ENCODE measurements around the gene TFCP2.

Gene TFCP2

DNA sequence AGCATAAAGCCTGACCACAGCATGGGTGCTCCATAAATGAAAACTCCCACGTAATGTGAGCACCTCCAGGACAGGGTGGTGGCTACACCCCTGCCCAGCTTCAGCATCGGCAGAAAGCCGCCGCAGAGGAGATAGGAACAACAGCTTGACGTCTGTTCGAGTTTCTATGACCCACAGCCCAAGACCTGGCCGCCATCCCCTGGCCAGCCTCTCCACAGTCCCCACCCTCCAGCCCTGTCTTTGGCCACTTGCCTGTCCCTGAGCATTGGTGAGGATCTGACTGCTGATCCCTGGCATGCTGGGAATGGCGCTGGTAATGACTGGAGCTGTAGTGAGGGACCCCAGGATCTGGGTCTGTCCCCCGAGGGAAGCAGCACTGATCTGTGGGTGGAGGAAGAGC lies 23.6 kb upstream of the TFCP2 start:
- no peak for DNase-seq

DNA sequence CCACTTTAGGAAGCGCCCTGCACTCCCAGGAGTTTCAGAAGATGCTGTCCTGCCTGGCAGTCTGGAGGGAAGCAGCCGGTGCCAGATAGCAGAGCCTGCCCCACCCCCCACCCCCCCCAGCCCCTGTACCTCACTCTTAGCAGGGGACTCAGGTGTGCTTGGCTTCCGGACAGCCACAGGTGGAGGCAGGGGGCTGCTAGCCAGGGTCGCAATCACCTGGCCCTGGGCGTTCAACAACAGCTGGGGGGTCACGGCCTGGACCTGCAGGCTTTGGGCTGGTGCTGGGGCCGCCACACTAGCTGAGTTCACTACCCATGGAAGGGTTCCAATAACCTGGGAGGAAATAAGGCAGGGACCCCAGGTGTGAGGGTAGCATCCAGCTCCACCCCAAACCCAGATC lies 22.9 kb upstream of the TFCP2 start:
- DNase-seq, result no peak

DNA sequence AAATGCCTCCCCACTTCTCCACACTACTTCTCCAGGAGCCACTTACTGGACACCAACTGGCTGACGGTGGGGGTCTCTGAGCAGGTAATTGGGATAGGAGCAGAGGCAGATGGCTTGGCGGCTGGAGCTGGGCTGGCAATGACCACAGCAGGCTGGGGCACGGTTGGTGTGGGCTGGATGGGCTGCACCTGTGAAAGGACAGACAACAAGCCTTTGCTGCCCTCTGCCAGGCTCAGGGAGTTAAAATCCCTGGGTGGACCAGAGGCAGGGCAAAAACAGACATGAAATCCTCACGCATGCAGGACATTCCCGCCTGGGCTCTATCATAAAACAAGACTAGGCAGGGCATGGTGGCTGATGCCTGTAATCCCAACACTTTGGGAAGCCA lies 19.3 kb upstream of the TFCP2 start:
- no peak for DNase-seq

DNA sequence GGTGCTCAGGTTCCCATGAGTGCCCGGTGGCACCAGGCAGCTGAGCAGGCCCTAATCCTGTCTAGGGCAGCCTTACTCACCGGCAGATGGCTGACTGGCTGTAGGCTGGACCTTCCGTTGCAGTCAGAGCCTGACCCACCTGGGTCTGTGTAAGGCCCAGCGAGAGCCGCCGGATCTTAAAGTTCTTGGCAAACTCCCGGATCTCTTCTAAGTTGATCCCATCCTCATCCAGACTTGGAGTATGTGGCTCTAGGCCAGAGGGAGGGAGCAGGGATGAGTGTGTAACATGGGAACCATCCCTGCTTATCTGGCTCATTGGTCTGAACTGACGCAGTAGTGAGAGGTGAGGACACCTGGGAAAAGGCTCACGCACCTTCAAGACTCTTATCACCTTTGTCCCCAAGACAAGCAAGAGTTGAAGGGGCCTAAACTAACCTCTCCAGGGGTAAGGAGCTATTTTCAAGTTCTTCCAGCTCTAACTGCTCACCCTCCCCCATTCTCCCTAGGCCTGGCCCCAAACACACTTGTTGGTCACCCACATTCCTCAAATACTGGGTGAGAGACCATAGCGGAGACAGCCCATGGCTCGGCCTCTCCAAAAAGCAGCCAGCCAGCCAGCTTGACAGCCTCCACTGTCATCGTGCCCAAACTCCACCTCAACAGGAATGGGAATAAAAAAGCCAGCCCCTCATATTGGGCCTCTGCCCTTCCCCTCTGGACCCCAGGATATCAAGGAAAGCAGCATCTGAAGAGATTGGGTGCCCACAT lies 18.8 kb upstream of the TFCP2 start:
- DNase-seq, result no peak

DNA sequence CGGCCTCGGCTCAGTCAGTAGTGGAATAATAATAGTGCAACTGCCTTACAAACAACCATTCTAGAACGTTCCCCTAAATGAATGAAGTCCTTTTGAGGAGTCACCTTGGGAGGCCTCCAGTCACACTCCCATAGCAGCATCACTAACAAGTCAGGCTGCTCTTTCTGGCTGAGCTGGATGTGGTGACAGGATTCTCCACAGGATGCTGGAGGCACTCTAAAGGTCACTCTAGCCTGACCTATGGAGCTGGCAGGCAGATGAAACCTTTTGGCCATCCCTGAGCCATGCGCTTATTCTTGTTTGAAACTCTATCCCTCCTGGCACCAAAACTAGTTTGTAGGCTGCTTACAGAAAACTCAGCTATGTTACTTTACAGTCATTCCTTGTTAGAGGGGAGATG lies 17.9 kb upstream of the TFCP2 start:
- no peak for DNase-seq

DNA sequence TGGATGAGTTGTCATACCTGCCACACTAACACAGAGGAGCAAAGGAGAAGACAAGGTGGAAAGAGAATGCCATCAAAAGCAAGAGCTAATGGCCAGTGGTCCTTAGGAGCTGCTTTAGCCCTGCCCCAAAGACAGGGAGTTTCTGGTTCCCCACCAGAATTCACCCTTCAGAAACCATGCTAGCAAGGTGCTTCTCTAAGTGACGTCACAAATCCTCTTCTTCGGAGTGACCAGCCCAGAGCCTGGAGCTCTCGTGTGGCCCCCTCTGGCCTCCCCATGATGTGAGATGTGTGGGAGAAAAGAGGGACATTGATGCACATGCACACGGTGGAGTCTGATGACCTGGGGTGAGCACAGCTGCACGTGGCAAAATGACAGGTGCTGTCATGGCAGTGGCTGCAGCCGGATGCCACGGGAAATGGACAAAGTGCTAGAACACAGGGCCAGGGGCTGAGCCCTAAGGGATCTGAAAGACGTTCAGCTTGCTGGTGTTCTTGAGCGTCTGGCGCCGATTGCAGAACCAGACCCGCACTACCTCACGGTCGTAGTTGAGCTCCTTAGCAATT lies 16.9 kb upstream of the TFCP2 start:
- no peak for DNase-seq

DNA sequence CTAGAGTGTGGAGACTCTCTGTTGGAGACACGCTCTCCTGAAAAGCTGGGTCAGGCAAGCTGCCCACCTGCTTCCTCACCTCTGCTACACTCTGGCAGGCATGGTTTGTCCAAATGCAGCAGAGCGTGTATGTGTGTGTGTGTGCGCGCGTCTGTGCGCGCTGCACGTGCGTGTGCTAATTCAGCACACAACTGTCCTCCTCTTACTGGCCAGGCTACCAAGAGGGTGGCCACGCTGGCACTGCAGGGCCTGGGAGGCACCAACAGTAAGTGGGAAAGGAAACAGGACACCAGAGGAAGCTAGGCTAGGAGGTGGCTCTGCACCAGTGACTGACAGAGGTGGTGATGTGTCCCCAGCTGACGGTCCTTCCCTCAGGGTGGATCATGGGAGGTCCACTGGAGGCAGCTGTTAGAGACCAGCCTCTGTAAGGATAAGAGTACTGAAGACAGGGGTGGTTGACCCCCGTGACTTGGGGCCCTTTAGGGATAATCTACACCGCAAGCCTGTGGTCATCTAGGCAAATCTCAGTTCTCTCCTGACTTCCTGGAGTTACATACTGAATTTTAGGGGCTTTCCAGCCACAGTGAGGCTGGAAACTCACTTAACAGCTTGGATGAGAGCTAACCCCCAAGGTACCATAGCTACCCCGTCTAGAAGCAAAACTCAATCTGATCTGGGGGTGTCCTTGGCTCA lies 15.6 kb upstream of the TFCP2 start:
- no peak for DNase-seq

DNA sequence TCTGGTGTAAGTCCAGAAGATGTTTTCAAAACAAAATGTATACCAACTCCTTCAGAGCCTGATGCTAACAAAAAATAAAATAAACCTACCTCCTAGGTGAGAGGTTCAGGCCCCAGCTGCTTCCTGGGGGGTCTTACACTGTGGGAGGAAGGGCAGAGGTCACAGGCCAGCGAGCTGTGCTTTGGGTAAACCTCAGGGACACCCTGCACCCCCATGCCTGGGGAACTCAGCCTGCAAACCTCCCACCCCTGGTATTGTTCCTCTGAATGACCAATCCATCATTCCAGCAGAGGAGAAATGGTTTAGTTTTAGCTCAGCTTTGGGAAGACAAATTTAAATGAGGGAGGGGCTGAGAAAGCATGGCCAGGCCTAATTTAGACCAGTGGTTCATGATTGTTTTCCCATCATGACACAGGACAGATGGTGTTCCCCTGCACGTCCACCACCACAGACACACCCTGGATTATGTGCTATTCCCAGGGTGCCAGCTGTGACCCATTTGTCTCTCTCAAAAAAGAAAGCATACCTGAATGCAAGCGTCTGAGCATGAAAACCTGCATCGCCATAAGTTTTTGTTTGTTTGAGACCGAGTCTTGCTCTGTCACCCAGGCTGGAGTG lies 14.5 kb upstream of the TFCP2 start:
- no peak for DNase-seq

DNA sequence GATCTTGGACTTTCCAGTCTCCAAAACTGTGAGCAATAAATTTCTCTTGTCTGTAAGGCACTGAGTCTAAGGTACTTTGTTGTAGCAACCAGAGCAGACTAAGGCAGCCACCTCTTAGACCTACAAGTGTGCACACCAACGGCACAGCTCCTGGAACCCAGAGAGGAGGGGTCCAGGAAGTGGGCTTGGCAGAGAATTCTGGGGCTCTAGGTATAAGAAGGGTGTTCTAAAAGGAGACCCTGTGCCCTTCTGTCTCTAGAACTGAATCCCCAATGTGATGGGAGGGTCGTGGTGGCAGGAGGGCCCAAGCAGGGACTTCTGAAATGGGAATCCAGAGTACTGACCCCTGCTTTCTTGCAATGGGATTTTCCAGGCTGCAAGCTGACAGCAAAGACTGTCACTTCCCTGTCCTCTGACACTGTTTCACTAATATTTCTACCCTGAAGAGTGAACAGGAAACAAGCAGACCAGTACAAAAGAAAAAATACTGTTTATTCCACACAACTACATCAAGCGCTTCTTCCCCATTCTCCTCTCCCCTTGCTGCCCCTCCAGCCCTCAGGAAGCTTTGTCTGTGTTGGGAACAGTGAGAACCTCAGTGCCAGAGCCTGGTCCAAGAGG lies 13.6 kb upstream of the TFCP2 start:
- no peak for DNase-seq

DNA sequence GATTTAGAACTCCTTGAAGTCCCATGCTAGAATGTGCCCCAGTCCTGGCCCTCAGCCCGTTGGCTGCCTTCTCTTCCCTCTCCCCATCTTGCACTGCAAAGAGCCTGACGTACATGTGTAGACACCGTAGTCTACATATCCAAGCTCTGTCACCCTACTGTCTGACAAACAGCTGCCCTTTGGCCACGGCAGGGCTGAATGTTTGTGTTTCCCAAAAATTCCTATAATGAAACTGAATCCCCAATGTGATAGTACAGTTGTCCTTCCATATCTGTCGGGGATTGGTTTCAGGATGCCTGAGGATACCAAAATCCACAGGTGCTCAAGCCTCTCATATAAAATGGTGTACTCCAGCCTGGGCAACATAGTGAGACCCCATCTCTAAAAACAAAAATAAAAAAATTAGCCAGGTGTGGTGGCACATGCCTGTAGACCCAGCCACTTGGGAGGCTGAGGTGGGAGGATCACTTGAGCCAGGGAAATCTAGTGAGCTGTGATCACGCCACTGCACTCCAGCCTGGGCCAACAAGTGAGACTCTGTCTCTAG lies 12.3 kb upstream of the TFCP2 start:
- DNase-seq, result no peak

DNA sequence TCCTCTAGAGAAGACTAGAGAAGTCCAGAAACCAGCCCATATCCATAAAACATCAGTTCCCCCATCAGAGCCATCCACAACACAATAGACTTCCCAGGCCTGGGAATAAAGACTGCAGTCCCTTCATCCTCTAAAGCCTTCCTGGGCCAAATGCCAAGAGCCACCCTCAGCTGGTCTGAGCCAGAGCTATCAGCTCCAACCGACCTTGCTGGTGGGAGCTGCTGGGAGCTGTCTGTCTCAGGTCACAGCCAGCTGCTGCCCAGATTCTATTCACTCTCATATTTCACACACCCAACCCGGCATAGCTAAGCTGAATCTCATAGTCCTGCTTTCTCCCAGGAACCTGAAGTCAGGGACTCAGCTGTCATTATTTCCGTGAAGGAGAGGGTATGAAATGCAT lies 10.9 kb upstream of the TFCP2 start:
- no peak for DNase-seq

DNA sequence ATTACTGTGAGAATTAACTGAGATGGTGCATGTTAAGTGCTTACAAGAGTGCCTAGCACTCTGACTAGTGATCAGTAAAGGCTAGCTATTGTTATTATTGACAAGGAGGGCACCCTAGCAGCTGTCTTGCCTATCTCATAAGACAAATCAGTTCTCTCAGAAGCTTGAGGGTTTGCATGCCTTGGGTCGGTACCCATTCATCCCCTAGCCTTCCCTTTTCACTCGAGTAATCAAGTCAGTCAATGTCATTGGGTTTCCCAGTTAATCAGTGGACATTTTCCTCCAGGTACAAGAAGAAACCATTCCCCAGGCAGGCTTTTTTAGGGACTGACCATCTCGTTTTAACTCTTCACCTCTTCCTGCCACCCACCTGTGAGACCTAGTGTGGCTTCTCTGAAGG lies 10.4 kb upstream of the TFCP2 start:
- DNase-seq, result no peak

DNA sequence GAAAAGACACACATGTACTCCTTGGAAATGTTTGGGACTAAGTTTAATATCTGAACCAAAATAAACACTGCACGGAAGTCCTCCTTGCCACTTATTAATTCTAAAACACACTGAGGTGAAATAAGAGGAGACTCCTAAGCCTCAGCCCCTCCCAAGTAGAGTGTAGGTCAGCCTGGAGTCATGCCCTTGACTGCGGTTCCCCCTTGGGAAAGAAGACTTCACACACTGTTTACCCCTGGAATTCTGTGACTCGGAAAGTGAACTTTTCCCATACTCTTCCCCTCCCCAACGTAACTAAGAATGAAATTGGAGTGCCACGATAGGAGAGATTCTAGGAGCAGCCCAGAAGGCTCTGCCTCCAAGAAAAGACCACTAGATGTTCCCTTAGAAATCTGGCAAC lies 8.6 kb upstream of the TFCP2 start:
- DNase-seq, result no peak

DNA sequence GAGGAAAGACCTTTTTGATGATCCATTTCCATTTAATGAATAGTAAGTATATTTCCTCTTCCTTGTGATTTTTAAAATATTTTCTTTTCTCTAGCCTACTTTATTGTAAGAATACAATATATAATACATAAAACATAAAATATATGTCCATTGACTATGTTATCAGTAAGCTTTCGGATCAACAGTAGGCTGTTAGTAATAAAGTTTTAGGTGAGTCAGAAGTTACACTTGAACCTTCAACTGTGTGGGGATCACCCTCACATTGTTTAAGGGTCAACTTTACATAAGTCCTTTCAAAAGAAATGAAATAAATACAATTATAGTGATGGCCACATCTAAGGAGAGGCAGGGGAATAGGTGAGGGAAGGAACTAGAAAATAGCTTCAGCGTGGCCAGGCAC lies 5.0 kb upstream of the TFCP2 start:
- DNase-seq, result no peak

DNA sequence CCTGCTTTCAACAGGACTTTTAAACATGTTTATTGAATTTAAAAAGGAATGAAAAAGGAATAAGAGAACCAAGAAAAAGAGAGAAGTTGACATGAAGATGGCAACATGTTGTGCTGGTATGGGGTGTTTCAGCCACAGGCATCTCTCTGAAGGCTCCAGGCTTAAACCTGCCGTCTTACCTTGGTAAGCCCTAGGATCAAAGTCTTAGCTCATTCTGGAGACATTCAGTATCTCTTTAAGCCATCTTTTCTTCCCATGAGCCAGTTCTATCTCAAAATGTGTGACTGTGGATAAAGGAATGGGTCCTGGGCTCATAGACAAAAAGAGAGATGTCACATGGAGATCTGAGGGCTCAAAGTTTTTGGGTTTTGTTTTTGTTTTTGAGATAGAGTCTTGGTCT lies 1.6 kb upstream of the TFCP2 start:
- no peak for DNase-seq

DNA sequence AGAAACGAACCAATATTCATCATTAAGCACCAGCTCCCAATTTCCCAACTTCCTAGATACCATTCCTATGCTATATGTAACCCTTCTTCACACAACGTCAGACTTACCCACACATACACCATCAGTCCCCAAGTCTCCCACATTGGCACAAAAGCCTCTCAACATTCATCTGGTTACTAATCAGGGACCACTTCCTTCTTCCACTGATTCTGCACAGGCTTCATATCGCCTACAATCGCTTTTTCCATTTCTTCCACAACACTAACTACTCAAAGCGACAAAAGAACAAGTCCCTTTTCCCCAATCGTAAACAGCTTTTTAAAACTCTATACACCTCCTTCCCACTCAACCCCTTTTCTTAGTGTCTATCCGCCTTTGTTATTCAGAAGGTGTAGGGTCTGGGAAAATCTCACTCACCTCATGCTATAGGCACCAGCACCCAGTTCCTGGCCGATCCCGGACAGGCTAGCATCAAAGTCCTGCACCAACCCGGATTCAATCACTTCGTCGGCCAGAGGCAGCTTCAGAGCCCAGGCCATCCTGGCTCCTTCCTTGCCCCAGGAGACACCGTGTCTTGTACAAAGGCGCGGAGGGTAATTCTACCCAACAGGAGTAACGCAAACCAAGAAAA lies 936 bp downstream of the TFCP2 start:
- no peak for DNase-seq

DNA sequence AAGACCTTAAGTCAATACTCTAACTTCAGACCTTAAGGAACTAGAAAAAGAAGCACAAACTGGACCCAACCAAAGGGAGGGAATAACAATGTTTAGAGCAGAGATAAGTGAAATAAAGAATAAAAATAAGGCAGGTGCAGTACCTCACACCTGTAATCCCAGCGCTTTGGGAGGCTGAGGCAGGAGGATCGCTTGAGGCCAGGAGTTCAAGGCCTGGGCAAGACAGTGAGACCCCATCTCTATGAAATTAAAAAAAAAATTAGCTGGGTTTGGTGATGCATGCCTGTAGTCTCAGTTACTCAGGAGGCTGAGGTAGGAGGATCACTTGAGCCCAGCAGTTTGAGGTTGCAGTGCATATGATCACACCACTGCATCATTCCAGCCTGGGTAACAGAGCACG lies 9.1 kb downstream of the TFCP2 start:
- DNase-seq, result no peak

DNA sequence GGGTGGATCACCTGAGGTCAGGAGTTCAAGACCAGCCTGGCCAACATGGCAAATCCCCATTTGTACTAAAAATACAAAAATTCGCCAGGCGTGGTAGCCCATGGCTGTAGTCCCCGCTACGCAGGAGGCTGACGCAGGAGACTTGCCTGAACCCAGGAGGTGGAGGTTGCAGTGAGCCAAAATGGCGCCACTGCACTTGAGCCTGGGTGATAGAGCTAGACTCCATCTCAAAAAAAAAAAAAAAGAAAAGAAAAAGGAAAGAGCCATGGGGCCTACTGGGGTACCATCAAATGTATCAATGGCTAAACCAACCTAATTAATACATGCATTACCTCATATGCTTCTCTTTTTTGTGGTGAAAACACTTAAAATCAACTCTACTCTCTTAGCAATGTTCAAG lies 10.7 kb downstream of the TFCP2 start:
- DNase-seq, result no peak

DNA sequence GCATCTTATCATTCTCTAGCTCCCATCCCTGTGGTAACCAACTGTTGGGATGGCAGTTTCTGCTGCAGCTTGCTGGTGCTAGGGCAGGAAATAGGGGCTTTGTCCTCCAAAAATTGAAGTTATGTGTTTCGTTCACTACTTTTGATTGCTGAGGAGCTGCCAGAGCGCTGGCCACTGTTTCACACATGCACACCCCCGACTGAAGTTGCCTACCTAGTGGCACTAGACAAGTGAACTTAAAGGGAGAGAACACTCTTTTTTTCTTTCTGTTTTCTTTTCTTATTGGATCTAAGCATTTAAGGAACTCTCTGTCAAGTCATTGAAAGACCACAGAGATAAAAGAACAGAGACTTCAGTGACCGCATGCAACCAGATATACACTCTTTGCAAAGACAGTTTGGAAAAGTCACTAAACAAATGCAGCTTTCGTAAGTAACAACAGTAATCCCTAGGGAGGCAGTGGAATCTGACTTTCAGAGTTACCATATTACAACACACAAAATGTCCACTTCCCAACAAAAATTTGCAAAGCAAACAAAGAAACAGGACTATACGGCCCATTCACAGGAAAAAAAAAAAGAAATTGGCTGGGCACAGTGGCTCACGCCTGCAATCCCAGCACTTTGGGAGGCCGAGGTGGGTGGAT lies 12.0 kb downstream of the TFCP2 start:
- no peak for DNase-seq

DNA sequence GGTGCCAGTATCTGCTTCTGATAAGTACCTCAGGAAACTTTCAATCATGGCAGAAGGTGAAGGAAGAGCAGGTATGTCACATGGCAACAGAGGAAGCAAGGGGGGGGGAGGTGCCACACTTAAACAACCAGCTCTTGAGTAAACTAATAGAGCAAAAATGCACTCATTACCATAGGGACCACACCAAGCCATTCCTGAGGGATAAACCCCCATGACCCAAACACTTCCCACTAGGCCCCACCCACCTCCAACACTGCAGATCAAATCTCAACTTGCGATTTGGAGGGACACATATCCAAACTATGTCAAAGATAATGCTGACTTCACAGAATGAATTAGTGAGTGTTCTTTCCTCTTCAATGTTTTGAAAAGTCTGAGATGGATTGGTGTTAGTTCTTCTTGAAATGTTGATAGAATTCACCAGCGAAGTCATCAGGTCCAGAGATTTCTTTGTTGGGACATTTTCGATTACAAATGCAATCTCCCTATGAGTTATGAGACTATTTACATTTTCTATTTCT lies 16.6 kb downstream of the TFCP2 start:
- DNase-seq, result no peak

DNA sequence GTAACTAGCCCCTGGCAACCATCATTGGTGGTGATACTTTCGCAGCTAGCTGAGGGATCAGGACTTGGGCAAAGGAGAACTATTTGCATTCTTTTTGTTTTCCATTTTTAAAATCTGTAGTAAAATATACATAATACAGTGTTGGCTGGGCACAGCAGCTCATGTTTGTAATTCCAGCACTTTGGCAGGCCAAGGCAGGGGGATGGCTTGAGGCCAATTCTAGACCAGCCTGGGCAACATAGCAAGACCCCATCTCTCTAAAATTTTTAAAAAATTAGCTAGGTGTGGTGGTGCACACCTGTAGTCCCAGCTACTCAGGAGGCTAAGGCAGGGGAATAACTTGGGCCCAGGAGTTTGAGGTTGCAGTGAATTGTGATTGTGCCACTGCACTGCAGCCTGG lies 20.0 kb downstream of the TFCP2 start:
- DNase-seq, result no peak

DNA sequence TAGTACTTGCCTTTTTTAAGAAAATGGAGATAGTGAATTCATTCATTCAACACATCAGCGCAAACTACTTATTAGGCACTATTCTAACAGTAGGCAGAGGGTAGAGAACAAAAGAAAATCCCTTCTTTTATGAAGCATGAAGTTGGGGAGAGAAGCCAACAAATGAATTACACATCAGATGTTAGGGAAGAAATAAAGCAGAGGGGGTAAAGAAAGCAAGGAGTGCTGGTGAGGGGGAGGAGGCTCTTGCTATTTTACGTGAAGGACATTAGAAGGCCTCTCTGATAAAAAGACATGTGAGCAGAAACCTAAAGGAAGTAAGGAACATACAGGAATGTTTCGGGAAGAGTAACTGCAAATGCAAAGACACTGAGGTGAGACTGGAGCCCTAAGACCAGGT lies 22.2 kb downstream of the TFCP2 start:
- DNase-seq, result no peak

Measured in stimulated activated CD4-positive, alpha-beta T cell treated with anti-CD3 and anti-CD28 coated beads, Interleukin-4, amount 100 ng/mL, for 1 hour (primary cell).